ENCODE measurements around the gene PACS2. TPM values are rescaled to one million over a fixed set of nuclear protein-coding genes. Genes with fewer than 3 reads are reported as not detected.

Gene PACS2
- total RNA-seq: 100 to 1,000 TPM in 1 of 4 donors, 10 to 100 TPM in 3; 37.1 to 116 (median 52.2) TPM

DNA sequence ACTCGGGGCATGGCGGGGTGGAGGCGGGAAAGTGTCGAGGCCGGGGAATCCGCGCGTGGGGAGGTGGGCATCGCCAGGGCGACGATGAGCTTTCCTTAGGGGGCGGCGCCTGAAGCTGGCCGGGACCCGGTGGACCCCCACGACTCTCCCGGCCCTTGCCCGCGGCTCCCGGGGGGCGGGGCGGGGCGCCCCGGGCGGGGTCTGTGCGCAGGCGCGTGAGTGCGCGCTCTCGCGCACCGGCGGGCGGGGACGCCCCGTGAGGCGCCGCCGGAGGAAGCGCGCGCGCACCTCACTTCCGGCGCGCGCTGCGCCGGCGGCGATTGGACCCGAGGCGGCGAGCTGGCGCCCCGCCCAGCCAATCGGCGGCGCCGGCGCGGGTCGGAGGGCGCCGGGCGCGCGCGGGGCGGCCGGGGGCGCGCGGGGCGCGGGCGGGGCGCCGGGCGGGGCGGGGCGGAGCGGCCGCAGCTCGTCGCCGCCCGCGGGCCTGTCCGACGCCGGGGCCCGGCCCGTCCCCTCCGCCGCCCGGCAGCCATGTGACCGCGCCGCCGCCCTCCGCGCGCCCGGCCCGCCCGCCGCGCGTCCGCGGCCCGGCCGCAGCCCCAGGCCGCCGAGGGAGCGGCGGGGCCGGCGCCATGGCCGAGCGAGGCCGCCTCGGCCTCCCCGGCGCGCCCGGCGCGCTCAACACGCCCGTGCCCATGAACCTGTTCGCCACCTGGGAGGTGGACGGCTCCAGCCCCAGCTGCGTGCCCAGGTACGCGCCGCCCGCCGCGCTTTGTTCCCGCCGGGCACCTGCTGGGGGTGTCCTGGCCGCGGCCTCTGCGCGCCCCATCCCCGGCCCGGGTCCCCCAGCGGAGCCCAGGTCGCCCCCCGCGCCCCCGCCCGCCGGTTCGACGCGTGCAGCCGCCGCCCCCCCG lies at the start of gene PACS2:
Gene PACS2, plus strand, starts transcription at position 462 of the 914 bp plus-strand sequence. Its CDS starts 171 bp downstream, at position 633.
- peak; percentile 19 to 55 for TF ChIP-seq POLR2A (IDR thresholded peaks at IDR 0.05)
- no peak for TF ChIP-seq CTCF (IDR thresholded peaks at IDR 0.05)
- Histone ChIP-seq H3K4me1 (peaks cover 0 to 21% of the 10 kb centered on the region in 2 donors), H3K27me3 (no peaks in the 10 kb centered on the region), H3K36me3 (no peaks in the 10 kb centered on the region), H3K27ac (peak within 1 kb of the TSS; percentile 94 to 96), H3K9me3 (no peaks in the 10 kb centered on the region), H3K4me3 (peak within 1 kb of the TSS; percentile 64 to 80)
- intact Hi-C loops (cut with DNase I; ENCODE audit: low total_unique reads): no loop called here
- DNase-seq: peak; percentile 58 to 81

- H3K27ac ChIP-seq: no peak overlapping the region
- H3K4me3 ChIP-seq: no peak overlapping the region
- no peak for TF ChIP-seq CTCF (IDR thresholded peaks at IDR 0.05)
- TF ChIP-seq POLR2A (IDR thresholded peaks at IDR 0.05): no peak
- intact Hi-C loops (cut with DNase I; ENCODE audit: low total_unique reads): no loop called here
- DNase-seq: no peak
- no peaks in the 10 kb centered on the region for H3K27me3 ChIP-seq
- H3K4me1 ChIP-seq: no peaks in the 10 kb centered on the region
- H3K36me3 ChIP-seq: no peaks in the 10 kb centered on the region
- H3K9me3 ChIP-seq: no peaks in the 10 kb centered on the region
These were observed 46.6 kb upstream of the PACS2 start for GRCh38 chr14:105267820-105268548.

- Histone ChIP-seq H3K27ac (no peak overlapping the region), H3K36me3 (no peaks in the 10 kb centered on the region), H3K4me1 (no peaks in the 10 kb centered on the region), H3K27me3 (no peaks in the 10 kb centered on the region), H3K4me3 (no peak overlapping the region), H3K9me3 (no peaks in the 10 kb centered on the region)
- TF ChIP-seq CTCF (IDR thresholded peaks at IDR 0.05) (no peak), POLR2A (IDR thresholded peaks at IDR 0.05) (no peak)
- intact Hi-C loops (cut with DNase I; ENCODE audit: low total_unique reads): no loop called here
- DNase-seq: no peak
These were observed 45.7 kb upstream of the PACS2 start for GRCh38 chr14:105268736-105269354.

DNA sequence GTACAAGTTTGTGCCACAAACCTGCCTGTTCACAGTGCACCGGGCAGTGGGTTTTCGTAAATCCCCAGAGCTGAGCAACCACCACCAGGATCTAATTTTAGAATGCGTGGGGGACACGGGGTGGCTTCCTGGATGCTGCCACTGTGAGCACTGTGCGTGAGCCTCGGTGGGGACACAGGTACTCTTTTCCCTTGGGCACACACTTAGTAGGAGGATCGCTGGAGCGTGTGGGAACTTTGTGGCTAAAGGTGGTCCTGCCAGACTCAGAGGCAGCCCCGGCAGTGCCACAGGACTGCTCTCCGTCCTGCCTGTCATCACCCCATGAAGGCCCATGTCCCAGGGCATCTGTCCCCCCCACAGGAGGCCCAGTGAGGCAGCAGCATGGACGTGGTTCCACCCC lies 45.1 kb upstream of the PACS2 start:
- Histone ChIP-seq H3K27ac (no peak overlapping the region), H3K9me3 (no peaks in the 10 kb centered on the region), H3K4me3 (no peak overlapping the region), H3K27me3 (no peaks in the 10 kb centered on the region), H3K4me1 (no peaks in the 10 kb centered on the region), H3K36me3 (no peaks in the 10 kb centered on the region)
- no peak for DNase-seq
- intact Hi-C loops (cut with DNase I; ENCODE audit: low total_unique reads): no loop called here
- TF ChIP-seq CTCF (IDR thresholded peaks at IDR 0.05): no peak
- TF ChIP-seq POLR2A (IDR thresholded peaks at IDR 0.05): no peak
